Neural cell (in vitro differentiated cells): ENCODE measurements around the gene EPN1. TPM values are rescaled to one million over a fixed set of nuclear protein-coding genes. Genes with fewer than 3 reads are reported as not detected.

ENCODE experiments used
- H2AFZ ChIP-seq: fragments of 200-600, 300-800 bp; sonication (generic), shearing (Covaris generic); 2 replicates; pipeline ENCODE4 v1.6.0; 2014; ENCODE audit warnings: low read depth, mild to moderate bottlenecking, antibody characterized with exemption, low read length, moderate library complexity
- H3F3A ChIP-seq: fragments of 200-600 bp; shearing (Covaris generic); 2 replicates; pipeline ENCODE4 v1.6.1; 2016; ENCODE audit warnings: mild to moderate bottlenecking, moderate library complexity, mixed read lengths, antibody characterized with exemption, low read length; ENCODE audit not compliant: insufficient read depth, poor library complexity, severe bottlenecking
- H3K27ac ChIP-seq: fragments of 200-600, 300-800 bp; sonication (generic), shearing (Covaris generic); 2 replicates; pipeline ENCODE4 v1.5.1; 2014; ENCODE audit warnings: mild to moderate bottlenecking, low read length, moderate library complexity
- H3K27me3 ChIP-seq: fragments of 300-800, 200-600 bp; sonication (generic), shearing (Covaris generic); 2 replicates; pipeline ENCODE4 v1.6.0; 2014; ENCODE audit warnings: mild to moderate bottlenecking, low read depth, low read length, moderate library complexity; ENCODE audit not compliant: insufficient read depth
- H3K36me3 ChIP-seq: fragments of 300-800, 200-600 bp; sonication (generic), shearing (Covaris generic); 2 replicates; pipeline ENCODE4 v1.5.1; 2014; ENCODE audit warnings: mild to moderate bottlenecking, antibody characterized with exemption, low read length, moderate library complexity; ENCODE audit not compliant: insufficient read depth
- H3K4me2 ChIP-seq: fragments of 300-800, 200-600 bp; sonication (generic), shearing (Covaris generic); 2 replicates; pipeline ENCODE4 v1.6.0; 2014; ENCODE audit warnings: mild to moderate bottlenecking, low read length
- H3K4me3 ChIP-seq: fragments of 300-800, 200-600 bp; sonication (generic), shearing (Covaris generic); 2 replicates; pipeline ENCODE4 v1.5.1; 2014; ENCODE audit warnings: mild to moderate bottlenecking, low read length, moderate library complexity
- H3K79me2 ChIP-seq: fragments of 200-600 bp; shearing (Covaris generic); replicated peaks from 2 replicates; pipeline ENCODE4 v1.6.0; 2014; ENCODE audit warnings: mild to moderate bottlenecking, low read length, moderate library complexity; ENCODE audit not compliant: insufficient read depth
- H3K9ac ChIP-seq: fragments of 300-800, 200-600 bp; sonication (generic), shearing (Covaris generic); 2 replicates; pipeline ENCODE4 v1.6.1; 2016; ENCODE audit warnings: mild to moderate bottlenecking, low read length, mixed read lengths
- H3K9me2 ChIP-seq: fragments of 200-600 bp; shearing (Covaris generic); 2 replicates; pipeline ENCODE4 v1.6.1; 2016; ENCODE audit warnings: mild to moderate bottlenecking, low read length, mixed read lengths; ENCODE audit not compliant: insufficient read depth
- H3K9me3 ChIP-seq: fragments of 200-600, 300-800 bp; sonication (generic), shearing (Covaris generic); 2 replicates; pipeline ENCODE4 v1.6.1; 2016; ENCODE audit warnings: mild to moderate bottlenecking, mixed run types, low read length, moderate library complexity, mixed read lengths
- H4K20me1 ChIP-seq: fragments of 200-600 bp; shearing (Covaris generic); 2 replicates; pipeline ENCODE4 v1.6.1; 2016; ENCODE audit warnings: mild to moderate bottlenecking, mixed run types; ENCODE audit not compliant: insufficient read depth
- EP300 ChIP-seq: fragments of 450-650 bp; conservative IDR thresholded peaks from 2 replicates; pipeline ENCODE4 v1.6.1; 2014; ENCODE audit warnings: antibody characterized with exemption, mild to moderate bottlenecking, moderate library complexity; ENCODE audit not compliant: poor library complexity, severe bottlenecking
- EZH2 ChIP-seq: fragments of 200-600, 300-800 bp; shearing (Covaris generic), sonication (generic); IDR thresholded peaks from 2 replicates; pipeline ENCODE4 v1.6.1; 2014; ENCODE audit warnings: antibody characterized with exemption, low read length, borderline replicate concordance, mild to moderate bottlenecking; ENCODE audit not compliant: insufficient read depth, poor library complexity, severe bottlenecking
- MXI1 ChIP-seq: fragments of 450-650 bp; conservative IDR thresholded peaks from 2 replicates; pipeline ENCODE4 v1.6.1; 2014; ENCODE audit warnings: antibody characterized with exemption, mild to moderate bottlenecking; ENCODE audit not compliant: poor library complexity, severe bottlenecking
- POLR2AphosphoS5 ChIP-seq: IDR thresholded peaks from 2 replicates; pipeline ENCODE4 v1.6.1; 2012
- RAD21 ChIP-seq: fragments of 450-650 bp; conservative IDR thresholded peaks from 2 replicates; pipeline ENCODE4 v1.6.1; 2014; ENCODE audit warnings: antibody characterized with exemption, mild to moderate bottlenecking, moderate library complexity
- SMC3 ChIP-seq: fragments of 450-650 bp; conservative IDR thresholded peaks from 2 replicates; pipeline ENCODE4 v1.6.1; 2014; ENCODE audit warnings: antibody characterized with exemption, mild to moderate bottlenecking, moderate library complexity; ENCODE audit not compliant: poor library complexity
- TAF1 ChIP-seq: IDR thresholded peaks from 2 replicates; pipeline ENCODE4 v1.6.1; 2012; ENCODE audit warnings: low read depth
- polyA plus RNA-seq: library from polyadenylated mRNA; depleted of rRNA; stranded (reverse); fragments of >200 nt; gene quantifications from 2 replicates; pipeline ENCODE4 v1.2.3, GENCODE V29; 2014
- TF ChIP-seq, protein P1 (sequence below): fragments of 450-650 bp; IDR thresholded peaks from 2 replicates; pipeline ENCODE4 v1.5.1; 2014; ENCODE audit warnings: antibody characterized with exemption, mild to moderate bottlenecking, moderate library complexity; ENCODE audit not compliant: poor library complexity, severe bottlenecking
- TF ChIP-seq, protein P2 (sequence below): IDR thresholded peaks from 2 replicates; pipeline ENCODE4 v1.6.1; 2012; ENCODE audit warnings: borderline replicate concordance

The EPN1 gene
- polyA plus RNA-seq, 1 donor from 2014 or later, result 21.0 TPM

DNA sequence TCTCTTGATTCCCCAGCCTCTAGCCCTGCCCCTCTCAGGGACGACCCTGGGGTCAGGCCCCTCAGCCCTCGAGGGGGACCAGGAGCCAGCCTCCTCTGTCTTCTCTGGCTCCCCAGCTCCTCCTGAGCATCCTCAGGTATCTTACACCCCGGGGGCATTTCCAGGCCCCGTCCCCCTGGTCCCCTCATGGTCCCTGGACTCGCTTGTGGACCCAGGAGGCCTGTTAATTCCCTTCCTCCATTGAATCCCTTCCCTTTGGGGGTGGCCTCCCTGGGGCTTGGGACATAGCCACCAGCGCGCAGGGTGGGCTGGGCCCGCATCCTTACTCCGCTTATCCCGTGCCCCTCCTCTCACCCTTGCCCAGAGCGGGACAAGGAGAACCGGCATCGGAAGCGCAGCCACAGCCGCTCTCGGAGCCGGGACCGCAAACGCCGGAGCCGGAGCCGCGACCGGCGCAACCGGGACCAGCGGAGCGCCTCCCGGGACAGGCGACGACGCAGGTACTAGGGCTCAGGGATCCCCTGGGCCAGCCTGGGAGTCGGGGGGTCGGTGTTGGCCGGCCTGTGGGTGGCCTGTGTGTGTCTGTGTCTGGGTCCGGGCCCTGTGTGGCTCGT, 16.1 kb upstream of the EPN1 start:
- Histone ChIP-seq H3K9ac (no peak overlapping the region), H3K36me3 (no peaks in the 10 kb centered on the region), H3K4me3 (no peak overlapping the region)

DNA sequence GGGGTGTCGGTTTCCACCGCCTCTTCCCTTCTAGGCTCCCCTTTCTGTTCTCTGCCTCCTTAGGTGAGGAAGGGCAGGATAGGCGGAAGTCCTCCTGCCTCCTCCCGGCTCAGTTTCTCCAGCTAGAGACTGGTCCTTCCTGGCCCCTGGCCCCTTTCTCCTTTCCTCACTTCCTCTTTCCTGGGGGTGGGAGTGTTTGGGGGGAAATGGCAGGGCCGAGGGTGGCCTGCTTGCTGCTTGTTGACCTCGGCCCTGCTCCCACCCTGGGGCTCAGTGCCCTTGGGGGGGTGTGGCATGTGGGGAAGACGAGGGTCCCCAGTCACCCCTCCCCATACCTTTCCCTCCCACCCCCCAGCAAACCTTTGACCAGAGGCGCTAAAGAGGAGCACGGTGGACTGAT, 15.2 kb upstream of the EPN1 start:
- H3K27me3 ChIP-seq, result no peaks in the 10 kb centered on the region

More for the DNA sequence above, 16.1 kb upstream of the EPN1 start:
- Histone ChIP-seq H3K27me3 (no peaks in the 10 kb centered on the region), H3K27ac (no peak overlapping the region), H3F3A (no peaks in the 10 kb centered on the region), H3K9me2 (no peaks in the 10 kb centered on the region), H3K4me2 (no peak overlapping the region), H4K20me1 (peaks cover 42% of the 10 kb centered on the region), H3K79me2 (peaks cover 43% of the 10 kb centered on the region), H3K9me3 (no peaks in the 10 kb centered on the region), H2AFZ (no peak overlapping the region)
- TF ChIP-seq POLR2AphosphoS5 (no peak), RAD21 (no peak), EP300 (no peak), TAF1 (no peak), EZH2 (no peak), MXI1 (no peak)
- TF ChIP-seq, protein P1, sequence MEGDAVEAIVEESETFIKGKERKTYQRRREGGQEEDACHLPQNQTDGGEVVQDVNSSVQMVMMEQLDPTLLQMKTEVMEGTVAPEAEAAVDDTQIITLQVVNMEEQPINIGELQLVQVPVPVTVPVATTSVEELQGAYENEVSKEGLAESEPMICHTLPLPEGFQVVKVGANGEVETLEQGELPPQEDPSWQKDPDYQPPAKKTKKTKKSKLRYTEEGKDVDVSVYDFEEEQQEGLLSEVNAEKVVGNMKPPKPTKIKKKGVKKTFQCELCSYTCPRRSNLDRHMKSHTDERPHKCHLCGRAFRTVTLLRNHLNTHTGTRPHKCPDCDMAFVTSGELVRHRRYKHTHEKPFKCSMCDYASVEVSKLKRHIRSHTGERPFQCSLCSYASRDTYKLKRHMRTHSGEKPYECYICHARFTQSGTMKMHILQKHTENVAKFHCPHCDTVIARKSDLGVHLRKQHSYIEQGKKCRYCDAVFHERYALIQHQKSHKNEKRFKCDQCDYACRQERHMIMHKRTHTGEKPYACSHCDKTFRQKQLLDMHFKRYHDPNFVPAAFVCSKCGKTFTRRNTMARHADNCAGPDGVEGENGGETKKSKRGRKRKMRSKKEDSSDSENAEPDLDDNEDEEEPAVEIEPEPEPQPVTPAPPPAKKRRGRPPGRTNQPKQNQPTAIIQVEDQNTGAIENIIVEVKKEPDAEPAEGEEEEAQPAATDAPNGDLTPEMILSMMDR, result no peak

More for the DNA sequence above, 15.2 kb upstream of the EPN1 start:
- TF ChIP-seq EZH2 (no peak), POLR2AphosphoS5 (no peak), SMC3 (no peak), EP300 (no peak), MXI1 (no peak)
- TF ChIP-seq, protein P1, result no peak
- TF ChIP-seq, protein P2, sequence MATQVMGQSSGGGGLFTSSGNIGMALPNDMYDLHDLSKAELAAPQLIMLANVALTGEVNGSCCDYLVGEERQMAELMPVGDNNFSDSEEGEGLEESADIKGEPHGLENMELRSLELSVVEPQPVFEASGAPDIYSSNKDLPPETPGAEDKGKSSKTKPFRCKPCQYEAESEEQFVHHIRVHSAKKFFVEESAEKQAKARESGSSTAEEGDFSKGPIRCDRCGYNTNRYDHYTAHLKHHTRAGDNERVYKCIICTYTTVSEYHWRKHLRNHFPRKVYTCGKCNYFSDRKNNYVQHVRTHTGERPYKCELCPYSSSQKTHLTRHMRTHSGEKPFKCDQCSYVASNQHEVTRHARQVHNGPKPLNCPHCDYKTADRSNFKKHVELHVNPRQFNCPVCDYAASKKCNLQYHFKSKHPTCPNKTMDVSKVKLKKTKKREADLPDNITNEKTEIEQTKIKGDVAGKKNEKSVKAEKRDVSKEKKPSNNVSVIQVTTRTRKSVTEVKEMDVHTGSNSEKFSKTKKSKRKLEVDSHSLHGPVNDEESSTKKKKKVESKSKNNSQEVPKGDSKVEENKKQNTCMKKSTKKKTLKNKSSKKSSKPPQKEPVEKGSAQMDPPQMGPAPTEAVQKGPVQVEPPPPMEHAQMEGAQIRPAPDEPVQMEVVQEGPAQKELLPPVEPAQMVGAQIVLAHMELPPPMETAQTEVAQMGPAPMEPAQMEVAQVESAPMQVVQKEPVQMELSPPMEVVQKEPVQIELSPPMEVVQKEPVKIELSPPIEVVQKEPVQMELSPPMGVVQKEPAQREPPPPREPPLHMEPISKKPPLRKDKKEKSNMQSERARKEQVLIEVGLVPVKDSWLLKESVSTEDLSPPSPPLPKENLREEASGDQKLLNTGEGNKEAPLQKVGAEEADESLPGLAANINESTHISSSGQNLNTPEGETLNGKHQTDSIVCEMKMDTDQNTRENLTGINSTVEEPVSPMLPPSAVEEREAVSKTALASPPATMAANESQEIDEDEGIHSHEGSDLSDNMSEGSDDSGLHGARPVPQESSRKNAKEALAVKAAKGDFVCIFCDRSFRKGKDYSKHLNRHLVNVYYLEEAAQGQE, result no peak
- Histone ChIP-seq H3K36me3 (no peaks in the 10 kb centered on the region), H3F3A (no peaks in the 10 kb centered on the region), H3K9me3 (no peaks in the 10 kb centered on the region), H3K9ac (no peak overlapping the region), H3K4me3 (no peak overlapping the region), H3K9me2 (no peaks in the 10 kb centered on the region), H3K27ac (no peak overlapping the region), H4K20me1 (peaks cover 42% of the 10 kb centered on the region), H2AFZ (no peak overlapping the region), H3K79me2 (peaks cover 43% of the 10 kb centered on the region), H3K4me2 (no peak overlapping the region)
